GM19395 (cell line): ENCODE measurements around the gene RALGDS.
A peak's percentile ranks its signal among the peaks of the same experiment; 100 is the strongest.

Experiments used
- ATAC-seq: cut with Tn5 transposase; IDR thresholded peaks from one replicate; pipeline ENCODE4 v1.9.1; 2021; ENCODE audit warnings: mild to moderate bottlenecking, moderate library complexity; ENCODE audit not compliant: unreplicated experiment

RALGDS gene

DNA sequence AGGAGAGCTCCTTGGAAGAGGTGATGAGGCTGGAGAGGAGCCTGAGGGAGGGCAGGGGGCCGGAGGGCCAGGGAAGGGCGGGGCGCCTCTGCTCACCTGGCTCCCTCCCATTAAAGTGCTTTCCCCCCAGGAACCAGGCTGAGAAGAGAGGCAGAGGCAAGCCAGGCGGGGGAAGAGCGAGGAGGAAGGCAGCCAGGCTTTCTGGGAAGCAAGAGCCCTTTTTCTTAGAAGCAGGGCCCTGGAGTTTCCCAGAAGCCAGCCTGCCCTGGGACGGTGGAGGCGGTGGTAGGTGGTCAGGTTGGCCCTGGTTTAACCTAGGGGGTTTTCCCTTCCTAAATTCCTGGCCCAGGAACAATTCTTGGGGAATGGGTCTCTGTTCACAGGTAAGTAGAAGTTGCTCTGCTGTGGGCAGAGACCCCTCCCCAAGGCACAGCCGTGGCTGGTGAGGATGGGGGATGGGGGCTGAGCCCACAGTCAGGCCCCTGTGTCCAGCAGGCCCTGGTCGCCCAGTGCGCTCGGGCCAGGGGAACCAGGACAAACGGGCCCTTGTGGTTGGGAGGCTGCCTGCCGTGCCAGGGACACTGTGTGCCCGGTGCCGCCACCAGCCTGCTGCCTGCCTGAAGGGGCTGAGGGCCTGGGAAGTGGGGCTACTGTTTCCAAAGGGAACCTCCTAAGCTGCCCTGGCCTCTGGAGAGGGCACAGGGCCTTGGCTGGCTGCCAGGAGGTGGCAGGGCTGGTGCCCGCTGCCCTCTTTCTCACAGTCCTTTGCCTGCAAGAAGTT is 16.6 kb upstream of the RALGDS start:
- no peak for ATAC-seq

DNA sequence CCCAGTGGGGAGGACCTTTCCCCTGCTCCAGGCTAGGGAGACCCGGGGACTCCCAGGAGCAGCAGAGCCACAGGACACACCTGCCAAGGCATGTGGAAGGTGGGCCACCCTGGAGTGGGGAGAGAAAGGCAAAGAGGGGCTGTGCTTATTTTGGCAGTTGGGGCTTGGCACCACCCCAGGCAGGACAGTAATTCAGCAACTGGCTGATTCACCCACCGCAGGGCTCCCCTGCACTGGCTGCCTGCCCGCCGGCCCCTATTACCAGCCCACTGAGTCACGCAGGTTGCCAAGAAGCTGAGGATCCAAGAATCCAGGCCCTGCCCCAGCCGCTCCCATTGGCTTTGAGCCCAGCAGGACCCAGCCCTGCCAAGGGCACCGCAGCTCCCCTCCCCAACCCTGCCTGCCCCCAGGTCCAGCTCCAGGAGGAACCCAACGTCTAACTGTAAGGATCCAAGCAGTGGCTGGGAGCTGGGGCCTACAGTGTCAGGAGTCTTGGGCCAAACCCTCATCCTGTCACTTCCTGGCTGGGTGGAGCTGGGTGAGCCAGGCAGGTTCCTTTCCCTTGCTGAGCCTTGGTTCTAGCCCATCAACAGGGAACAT is 14.2 kb upstream of the RALGDS start:
- ATAC-seq = no peak

DNA sequence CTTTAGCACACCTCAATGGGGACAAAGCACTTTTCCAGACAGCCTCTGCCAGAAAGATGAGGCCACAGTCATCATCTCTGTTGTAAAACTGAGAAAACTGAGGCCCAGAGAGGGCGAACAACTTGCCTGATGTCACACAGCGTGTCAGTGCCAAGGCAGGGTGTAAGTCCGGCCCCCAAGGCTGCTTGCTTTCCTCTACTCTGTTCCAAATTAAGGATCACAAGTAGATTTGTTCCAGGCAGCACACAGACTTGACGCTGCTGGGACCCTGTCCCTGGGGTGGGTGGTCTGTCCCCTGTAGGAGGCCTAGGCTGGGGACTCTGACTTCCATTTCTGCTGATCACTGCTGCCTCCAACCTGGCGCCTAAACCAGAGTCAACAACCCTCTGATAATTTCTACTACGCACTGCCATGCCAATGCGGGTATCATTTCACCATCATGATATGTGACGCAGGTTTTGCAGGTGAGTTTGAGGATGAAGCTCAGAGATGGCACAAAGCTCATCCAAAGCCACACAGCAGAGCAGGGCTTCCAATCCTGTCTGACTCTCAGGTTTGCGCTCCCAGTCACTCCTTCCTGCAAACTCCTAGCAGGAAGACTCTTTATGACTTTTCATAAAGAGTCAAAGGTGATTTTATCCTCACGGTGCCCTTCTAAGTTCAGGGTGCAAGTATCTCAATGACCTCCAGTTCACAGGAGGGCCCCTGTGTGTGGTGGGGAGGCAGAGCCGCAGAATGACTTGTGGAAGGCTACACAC is 13.5 kb upstream of the RALGDS start:
- ATAC-seq = no peak

GRCh38 chr9:133133681-133134387 is 12.8 kb upstream of the RALGDS start:
- ATAC-seq = peak; percentile 92

DNA sequence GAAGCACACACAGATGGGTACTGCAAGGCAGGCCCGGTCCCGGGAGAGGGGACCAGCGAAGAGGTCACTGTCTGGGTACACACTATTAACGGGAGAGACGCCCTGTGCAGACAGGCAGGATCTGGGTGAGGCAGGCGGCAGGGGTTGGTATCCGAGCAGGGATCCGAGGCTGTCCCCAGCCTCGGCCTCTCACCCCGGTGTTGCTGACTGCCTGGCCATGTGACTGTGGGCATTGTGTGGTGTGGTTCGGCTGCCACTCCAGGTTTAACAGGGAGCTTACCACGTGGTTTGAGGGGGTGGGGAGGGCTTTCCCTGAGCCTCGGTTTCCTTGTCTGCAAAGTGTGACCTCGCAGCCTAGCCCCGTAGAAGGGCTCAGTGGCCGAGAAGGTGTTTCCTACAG is 11.1 kb upstream of the RALGDS start:
- no peak for ATAC-seq

- ATAC-seq = no peak
These were observed 10.5 kb upstream of the RALGDS start for GRCh38 chr9:133131506-133131905.

- ATAC-seq = peak; percentile 42
These were observed 9.7 kb upstream of the RALGDS start for GRCh38 chr9:133130685-133131244.

DNA sequence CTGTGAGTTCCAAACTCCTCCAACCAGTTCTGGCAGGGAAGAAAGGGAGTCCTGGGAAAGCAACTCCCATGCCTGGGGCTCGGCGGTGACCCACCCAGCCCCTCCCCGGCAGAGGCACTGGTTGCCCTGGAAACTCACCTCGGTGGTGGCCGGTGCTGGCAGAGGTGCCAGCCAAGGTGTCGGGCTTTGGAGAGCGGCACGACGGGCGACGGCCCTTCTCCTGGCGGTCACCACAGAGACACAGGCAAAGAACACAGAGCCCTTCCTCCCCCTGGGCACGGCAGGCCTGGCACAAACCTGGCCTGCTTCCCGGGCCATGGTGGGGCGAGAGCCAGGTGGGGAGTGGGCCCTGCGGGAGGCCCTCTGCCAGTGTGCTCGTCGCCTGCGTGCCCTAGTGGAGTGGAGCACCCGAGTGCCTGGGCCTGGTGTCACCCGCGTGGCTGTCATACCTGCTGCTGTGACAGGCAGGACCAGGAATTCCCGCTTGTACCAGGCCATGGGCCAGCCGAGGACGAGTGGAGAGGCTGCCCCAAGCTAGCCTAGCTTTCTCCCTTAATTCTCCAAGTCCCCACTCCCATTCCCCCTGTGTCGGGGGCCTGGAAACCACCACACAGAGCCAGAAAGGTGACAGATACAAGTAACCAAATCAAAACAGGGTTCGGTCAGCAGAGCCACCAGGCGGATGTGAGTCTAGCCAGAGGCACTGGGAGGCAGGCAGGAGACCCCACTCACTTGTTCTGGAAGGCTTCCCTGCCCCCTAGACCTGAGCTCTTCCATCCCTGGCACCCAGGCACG is 8.2 kb upstream of the RALGDS start:
- ATAC-seq = no peak

GRCh38 chr9:133128152-133128551 is 7.1 kb upstream of the RALGDS start:
- ATAC-seq = no peak

GRCh38 chr9:133127340-133127981 is 6.4 kb upstream of the RALGDS start:
- ATAC-seq = no peak

- no peak for ATAC-seq
These were observed 5.8 kb upstream of the RALGDS start for GRCh38 chr9:133126697-133127339.

GRCh38 chr9:133125941-133126696 is 5.1 kb upstream of the RALGDS start:
- ATAC-seq = peak; percentile 59

DNA sequence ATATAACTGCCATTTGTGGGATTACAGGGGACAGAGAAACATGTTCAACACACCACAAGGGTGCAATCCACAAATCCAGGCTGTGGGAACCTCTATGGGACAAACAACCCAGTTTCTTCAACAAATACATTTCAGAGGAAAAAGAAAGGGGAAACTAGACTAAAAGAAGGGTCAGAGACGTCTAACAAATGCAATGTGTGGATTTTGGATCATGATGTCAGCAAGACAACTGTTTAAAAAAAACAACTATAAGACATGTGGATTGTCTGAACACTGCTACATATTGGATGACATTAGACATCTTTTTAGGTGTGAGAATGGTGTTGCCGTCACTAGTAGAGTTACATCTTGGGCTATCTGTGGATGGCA is 3.9 kb upstream of the RALGDS start:
- no peak for ATAC-seq

GRCh38 chr9:133124123-133124906 is 3.3 kb upstream of the RALGDS start:
- ATAC-seq = no peak

GRCh38 chr9:133122935-133123611 is 2.0 kb upstream of the RALGDS start:
- no peak for ATAC-seq

DNA sequence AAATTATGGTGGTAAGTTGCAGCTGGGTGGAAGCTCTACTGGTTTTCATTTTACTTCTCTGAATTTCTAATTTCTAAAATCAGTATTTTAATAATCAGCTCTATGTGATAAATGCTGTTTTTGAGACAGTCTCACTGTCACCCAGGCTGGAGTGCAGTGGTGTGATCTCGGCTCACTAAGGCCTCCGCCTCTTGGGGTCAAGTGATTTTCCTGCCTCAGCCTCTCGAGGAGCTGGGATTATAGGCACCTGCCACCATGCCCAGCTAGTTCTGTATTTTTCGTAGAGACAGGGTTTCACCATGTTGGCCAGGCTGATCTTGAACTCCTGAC is 1.5 kb upstream of the RALGDS start:
- ATAC-seq = no peak

GRCh38 chr9:133121915-133122550 is 993 bp upstream of the RALGDS start:
- no peak for ATAC-seq
